HCT116 (cell line): ENCODE measurements around the gene TNNT2. TPM values are rescaled to one million over a fixed set of nuclear protein-coding genes. Genes with fewer than 3 reads are reported as not detected.
A peak's percentile ranks its signal among the peaks of the same experiment; 100 is the strongest.

Experiments
- ATAC-seq: fragments of 200-7000 bp; cut with Tn5 transposase; 2 replicates; pipeline ENCODE4 v1.9.1; 2020; ENCODE audit warnings: mild to moderate bottlenecking, moderate library complexity
- BruUV-seq: library from RNA; stranded (reverse); fragments of 400-500 nt; replicated peaks from 2 replicates; lab custom pipeline; 2021; lab: Mats Ljungman, UMichigan
- CTCF ChIA-PET: fragments of 300-600 bp; sonication (Branson Sonifier 250); formaldehyde crosslinking; loops from one replicate; lab custom pipeline; 2021; ENCODE audit warnings: antibody characterized with exemption; lab: Charles Lee
- POLR2A ChIA-PET: fragments of 300-600, 350-600 bp; sonication (Branson Sonifier 250); formaldehyde crosslinking; loops from one replicate; lab custom pipeline; 2021; ENCODE audit warnings: antibody characterized with exemption; lab: Charles Lee
- RAD21 ChIA-PET, 2 experiments: fragments of 300-600 bp; sonication (Branson Sonifier 250); formaldehyde crosslinking; loops; one replicate each; lab custom pipeline; 2023; ENCODE audit warnings: low total read pairs in 2 of 2; ENCODE audit not compliant: uncharacterized antibody in 2 of 2, unreplicated experiment in 2 of 2, low non-redundant PET in 1 of 2; lab: Charles Lee
- DNase-seq: peaks from one replicate; pipeline ENCODE4 v3.0.0-alpha.2; 2010; ENCODE audit warnings: low read depth, low spot score
- H2AFZ ChIP-seq: fragments of 200-600 bp; shearing (Covaris generic), sonication (generic); 2 replicates; pipeline ENCODE4 v1.6.1; 2017; ENCODE audit warnings: low read depth, mixed run types, mixed read lengths, antibody characterized with exemption, low read length; ENCODE audit not compliant: poor library complexity, severe bottlenecking
- H3K27ac ChIP-seq: 2 replicates; pipeline ENCODE4 v1.5.1; 2012; ENCODE audit warnings: low read depth, low read length
- H3K27me3 ChIP-seq: fragments of 200-600 bp; sonication (generic); 2 replicates; pipeline ENCODE4 v1.6.1; 2016; ENCODE audit warnings: mixed run types, low read length, mixed read lengths; ENCODE audit not compliant: insufficient read depth
- H3K36me3 ChIP-seq, 2 experiments: fragments of 200-500 bp in 1 of 2; fragments of 200-600 bp in 1 of 2; sonication (Bioruptor generic) in 1 of 2; sonication (generic) in 1 of 2; 2 replicates each; pipeline versions ENCODE4 v1.5.1 to v1.6.1; 2014 to 2016; ENCODE audit warnings: low read length in 2 of 2, inconsistent platforms in 1 of 2, mixed read lengths in 1 of 2, mixed run types in 1 of 2; ENCODE audit not compliant: insufficient read depth in 2 of 2, control insufficient read depth in 1 of 2
- H3K4me1 ChIP-seq, 2 experiments: fragments of 200-600 bp in 1 of 2; sonication (generic) in 1 of 2; 2 replicates each; pipeline versions ENCODE4 v1.5.1 to v1.6.1; 2012 to 2017; ENCODE audit warnings: low read length in 2 of 2, inconsistent platforms in 1 of 2, mild to moderate bottlenecking in 1 of 2, mixed read lengths in 1 of 2, mixed run types in 1 of 2, moderate library complexity in 1 of 2; ENCODE audit not compliant: insufficient read depth in 2 of 2, control insufficient read depth in 1 of 2
- H3K4me2 ChIP-seq: fragments of 200-600 bp; sonication (generic); 2 replicates; pipeline ENCODE4 v1.6.1; 2017; ENCODE audit warnings: mixed run types, low read length, mixed read lengths
- H3K4me3 ChIP-seq, 2 experiments: fragments of 200-600 bp in 1 of 2; sonication (generic) in 1 of 2; replicated peaks in 1 of 2; 2 replicates each; pipeline ENCODE4 v1.5.1; 2011 to 2016; ENCODE audit warnings: low read length in 2 of 2, control low read depth in 1 of 2, low read depth in 1 of 2, mild to moderate bottlenecking in 1 of 2, mixed read lengths in 1 of 2, mixed run types in 1 of 2
- H3K79me2 ChIP-seq: fragments of 200-600 bp; sonication (generic); 2 replicates; pipeline ENCODE4 v1.6.1; 2017; ENCODE audit warnings: mild to moderate bottlenecking, mixed run types, low read length, moderate library complexity, mixed read lengths; ENCODE audit not compliant: insufficient read depth
- H3K9ac ChIP-seq: fragments of 200-600 bp; sonication (generic); 2 replicates; pipeline ENCODE4 v1.6.1; 2016; ENCODE audit warnings: low read length, mixed read lengths
- H3K9me2 ChIP-seq: fragments of 200-600 bp; sonication (generic), shearing (Covaris generic); 2 replicates; pipeline ENCODE4 v1.6.1; 2017; ENCODE audit warnings: mixed run types, mild to moderate bottlenecking, moderate library complexity; ENCODE audit not compliant: insufficient read depth
- H3K9me3 ChIP-seq, 2 experiments: fragments of 200-500 bp in 1 of 2; fragments of 200-600 bp in 1 of 2; sonication (Bioruptor generic) in 1 of 2; sonication (generic) in 1 of 2; 2 replicates each; pipeline ENCODE4 v1.6.1; 2014 to 2017; ENCODE audit warnings: low read length in 2 of 2, mixed read lengths in 2 of 2, inconsistent platforms in 1 of 2, low read depth in 1 of 2, mild to moderate bottlenecking in 1 of 2, mixed run types in 1 of 2, moderate library complexity in 1 of 2; ENCODE audit not compliant: control insufficient read depth in 1 of 2, insufficient read depth in 1 of 2
- H4K20me1 ChIP-seq: fragments of 200-600 bp; sonication (generic), shearing (Covaris generic); 2 replicates; pipeline ENCODE4 v1.6.1; 2017; ENCODE audit warnings: mixed run types, mild to moderate bottlenecking, moderate library complexity; ENCODE audit not compliant: insufficient read depth
- CBX3 ChIP-seq: IDR thresholded peaks from 2 replicates; pipeline ENCODE4 v1.6.1; 2012; ENCODE audit warnings: low read depth
- CTCF ChIP-seq, 3 experiments: fragments of 200-600 bp in 1 of 3; sonication (generic) in 1 of 3; IDR thresholded peaks in 2 of 3; conservative IDR thresholded peaks in 1 of 3; 2 replicates each; pipeline ENCODE4 v1.5.1; 2012 to 2017; ENCODE audit warnings: low read depth in 2 of 3, low read length in 2 of 3, antibody characterized with exemption in 1 of 3, borderline replicate concordance in 1 of 3, control low read depth in 1 of 3, mild to moderate bottlenecking in 1 of 3, mixed read lengths in 1 of 3, mixed run types in 1 of 3, moderate library complexity in 1 of 3; ENCODE audit not compliant: insufficient read depth in 1 of 3
- EGR1 ChIP-seq: IDR thresholded peaks from 2 replicates; pipeline ENCODE4 v1.6.1; 2012; ENCODE audit warnings: low read depth
- RAD21 ChIP-seq: IDR thresholded peaks from 2 replicates; pipeline ENCODE4 v1.6.1; 2012; ENCODE audit warnings: low read depth, mild to moderate bottlenecking
- REST ChIP-seq: IDR thresholded peaks from 2 replicates; pipeline ENCODE4 v1.6.1; 2012; ENCODE audit warnings: low read depth
- SIN3A ChIP-seq: IDR thresholded peaks from 2 replicates; pipeline ENCODE4 v1.6.1; 2012; ENCODE audit warnings: low read depth
- TCF7L2 ChIP-seq: IDR thresholded peaks from 2 replicates; pipeline ENCODE4 v1.7.0; 2011; ENCODE audit warnings: borderline replicate concordance, inconsistent platforms; ENCODE audit not compliant: insufficient read depth, insufficient read length; ENCODE audit errors: extremely low read depth
- ZBTB33 ChIP-seq: IDR thresholded peaks from 2 replicates; pipeline ENCODE4 v1.6.1; 2011; ENCODE audit warnings: mild to moderate bottlenecking, low read length, moderate library complexity; ENCODE audit not compliant: insufficient replicate concordance; ENCODE audit errors: extremely low read depth
- intact Hi-C: fragments of 100-400 bp; cut with micrococcal nuclease; formaldehyde crosslinking; loops from 2 replicates; pipeline ENCODE4 v1.10.0; 2022
- total RNA-seq: library from RNA; stranded (reverse); gene quantifications from one replicate; pipeline ENCODE4 v1.2.1, GENCODE V29; 2021; ENCODE audit not compliant: unreplicated experiment
- TF ChIP-seq, protein P1 (sequence below): IDR thresholded peaks from 2 replicates; pipeline ENCODE4 v1.6.1; 2012

TNNT2 gene
- total RNA-seq, 1 experiment from 2014 or later: 2.0 TPM

- TF ChIP-seq SIN3A: no peak
- TF ChIP-seq, all 23 proteins: peak for 0
These were observed 67.1 kb downstream of the TNNT2 start (continued) for GRCh38 chr1:201310251-201310985.

- intact Hi-C loops: loop anchor here (1.0 to 5.0 kb wide), 2 partner anchors 42 to 55 kb away; no protein-coding TSS in a partner anchor
- H3K4me2 ChIP-seq: peak overlapping the region; percentile 85
- ChIA-PET CTCF (interaction anchor here (1.0 to 2.5 kb wide), 4 partner anchors 10 to 52 kb away, joined by 5 to 14 read pairs (median 7); no protein-coding TSS in a partner anchor), POLR2A (no interaction called here), RAD21 (interaction anchor here in 1 of 2 experiments (1.8 kb wide), 1 partner anchor 52 kb away, joined by 3 read pairs; no protein-coding TSS in a partner anchor)
- H3K9me2 ChIP-seq: no peaks in the 10 kb centered on the region
- peak overlapping the region; percentile 67 for H2AFZ ChIP-seq
- TF ChIP-seq REST: no peak
- TF ChIP-seq CTCF (IDR thresholded peaks at IDR 0.05 in 2 of 3, conservative IDR thresholded peaks at IDR 0.05 in 1 of 3; ENCODE audit: borderline replicate concordance in 1 of 3, insufficient read depth in 1 of 3, low read depth in 2 of 3, low read length in 2 of 3): peak in 2 of 3 experiments; percentile 12 to 51; a peak in 4 of 6 replicates
- peak; percentile 56; the same call in 1 of the 2 replicates for TF ChIP-seq CBX3
- TF ChIP-seq RAD21: peak; percentile 73
- TF ChIP-seq EGR1: peak; percentile 69; the same call in 1 of the 2 replicates
- peak; percentile 48 for TF ChIP-seq TCF7L2
- TF ChIP-seq, protein P1, sequence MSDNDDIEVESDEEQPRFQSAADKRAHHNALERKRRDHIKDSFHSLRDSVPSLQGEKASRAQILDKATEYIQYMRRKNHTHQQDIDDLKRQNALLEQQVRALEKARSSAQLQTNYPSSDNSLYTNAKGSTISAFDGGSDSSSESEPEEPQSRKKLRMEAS: peak; percentile 96
- no peak for TF ChIP-seq ZBTB33
- no peak overlapping the region for H3K4me3 ChIP-seq
- no peak overlapping the region for H3K9ac ChIP-seq
- no peak overlapping the region for H3K27ac ChIP-seq
- no peaks in the 10 kb centered on the region for H3K27me3 ChIP-seq
- H4K20me1 ChIP-seq: no peaks in the 10 kb centered on the region
- DNase-seq (peak; percentile 39), ATAC-seq (peak; percentile 74)
- no TSS peak for BruUV-seq
- H3K9me3 ChIP-seq: no peaks in the 10 kb centered on the region
- no peaks in the 10 kb centered on the region for H3K79me2 ChIP-seq
- H3K36me3 ChIP-seq: no peaks in the 10 kb centered on the region
- peaks cover 36 to 60% of the 10 kb centered on the region in 2 experiments for H3K4me1 ChIP-seq
These were observed 68.1 kb downstream of the TNNT2 start for GRCh38 chr1:201309416-201309815.
